OCI-LY7 (cell line): ENCODE results near the gene KIF3A.

Experiments
- CTCF ChIP-seq: fragments of 200-600 bp; sonication (generic); conservative IDR thresholded peaks from 2 replicates; pipeline ENCODE4 v1.5.1; 2014; ENCODE audit warnings: mild to moderate bottlenecking, antibody characterized with exemption, low read length, moderate library complexity, mixed read lengths
- EZH2phosphoT487 ChIP-seq: fragments of 200-600 bp; sonication (generic); IDR thresholded peaks from 2 replicates; pipeline ENCODE4 v1.6.1; 2018; ENCODE audit warnings: low read depth, borderline replicate concordance, mild to moderate bottlenecking, mixed run types, antibody characterized with exemption, low read length, moderate library complexity, mixed read lengths

- TF ChIP-seq CTCF (no peak), EZH2phosphoT487 (no peak)
Observed at GRCh38 chr5:132647473-132647872, 89.9 kb downstream of the KIF3A start.
